Activated effector memory CD4-positive, alpha-beta T cell treated with Interleukin-2 at 50 U/mL for 16 hours (primary cell): ENCODE measurements around the gene NR0B1.

Experiments used
- DNase-seq: peaks from one replicate; pipeline ENCODE4 v3.0.0-alpha.2; 2020

NR0B1 gene

DNA sequence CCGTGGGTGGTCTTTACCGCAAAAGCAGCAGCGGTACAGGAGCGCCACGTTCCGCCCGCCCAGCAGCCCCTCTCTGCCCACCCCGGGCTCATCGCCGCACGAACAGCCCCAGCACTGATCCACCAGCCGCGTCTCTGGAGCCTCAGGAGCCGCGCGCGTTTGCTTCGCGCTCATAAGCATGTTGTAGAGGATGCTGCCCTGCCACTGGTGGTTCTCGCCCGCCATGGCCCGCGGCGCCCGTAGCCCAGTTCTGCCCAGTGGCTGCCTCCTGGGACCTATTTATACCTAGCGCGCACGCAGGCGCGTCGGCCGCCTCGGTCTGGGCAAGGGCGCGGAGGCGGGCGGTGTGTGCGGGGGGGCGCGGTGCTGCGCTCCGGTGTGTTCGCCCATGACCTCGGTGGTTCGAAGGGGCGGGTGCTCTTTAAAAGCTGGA, at the start of gene NR0B1:
NR0B1 (minus strand) TSS at position 252 of the 433 bp plus-strand sequence; CDS start at position 225, 27 bp downstream.
- no peak for DNase-seq

GRCh38 chrX:30349946-30350345, 40.8 kb upstream of the NR0B1 start:
- DNase-seq: no peak

DNA sequence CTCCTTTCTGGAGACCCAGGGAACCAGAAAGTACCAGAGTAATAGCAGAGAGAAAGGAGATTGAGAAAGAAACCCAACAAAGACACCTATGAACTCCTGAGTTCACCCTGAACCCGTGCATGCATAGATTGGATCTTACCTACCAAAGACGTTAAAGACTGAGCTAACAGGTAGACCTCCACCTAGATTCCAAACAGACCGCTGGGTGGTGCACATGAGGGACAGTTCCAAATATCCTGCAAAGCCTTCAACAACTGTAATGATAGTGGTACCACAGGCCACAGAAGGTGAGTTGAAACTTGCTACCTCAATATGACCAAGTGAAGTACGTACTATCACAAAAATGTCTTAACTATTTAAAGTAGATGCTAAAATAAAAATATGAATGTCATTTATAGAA, 34.0 kb upstream of the NR0B1 start:
- DNase-seq: no peak

DNA sequence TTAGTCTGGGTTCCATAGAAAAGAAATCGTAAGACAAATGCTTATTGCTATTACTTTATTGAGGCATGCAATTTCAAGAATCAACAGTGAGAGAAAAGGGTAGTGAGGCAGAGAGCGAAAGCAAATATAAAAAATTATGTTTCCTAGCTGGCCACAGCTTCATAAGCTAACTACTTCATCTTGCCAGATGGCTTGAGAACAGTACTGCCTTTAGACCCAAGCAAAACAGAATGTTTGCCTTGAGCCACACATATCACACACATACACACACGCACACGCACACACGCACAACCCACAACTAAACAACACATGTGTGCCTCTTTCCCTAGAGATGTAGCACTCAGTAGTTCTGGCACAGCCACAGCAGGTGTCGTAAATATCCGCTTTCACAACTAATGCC, 31.6 kb upstream of the NR0B1 start:
- no peak for DNase-seq

GRCh38 chrX:30327762-30328161, 18.6 kb upstream of the NR0B1 start:
- DNase-seq: no peak

- no peak for DNase-seq
Observed at GRCh38 chrX:30317308-30317707, 8.1 kb upstream of the NR0B1 start.

DNA sequence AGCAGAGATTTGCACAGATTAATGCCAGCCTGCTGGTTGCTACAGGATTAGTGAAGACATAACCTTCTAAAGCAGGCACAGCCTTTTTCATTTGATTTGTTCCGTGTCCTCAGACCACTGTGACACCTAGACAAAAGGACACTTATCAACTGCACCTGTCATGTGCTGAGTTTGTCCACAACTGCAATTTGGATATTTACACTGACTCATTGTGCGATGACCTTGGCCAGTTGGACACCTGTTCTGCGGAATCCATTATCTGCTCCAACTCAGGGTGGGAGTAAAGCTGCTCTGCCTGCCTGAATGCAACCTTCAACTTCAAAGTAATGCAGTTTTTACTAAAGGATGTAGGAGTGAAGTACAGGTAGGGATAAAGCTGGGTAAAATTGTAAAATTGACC, 4.1 kb upstream of the NR0B1 start:
- no peak for DNase-seq

- no peak for DNase-seq
Observed at GRCh38 chrX:30312858-30313257, 3.7 kb upstream of the NR0B1 start.

DNA sequence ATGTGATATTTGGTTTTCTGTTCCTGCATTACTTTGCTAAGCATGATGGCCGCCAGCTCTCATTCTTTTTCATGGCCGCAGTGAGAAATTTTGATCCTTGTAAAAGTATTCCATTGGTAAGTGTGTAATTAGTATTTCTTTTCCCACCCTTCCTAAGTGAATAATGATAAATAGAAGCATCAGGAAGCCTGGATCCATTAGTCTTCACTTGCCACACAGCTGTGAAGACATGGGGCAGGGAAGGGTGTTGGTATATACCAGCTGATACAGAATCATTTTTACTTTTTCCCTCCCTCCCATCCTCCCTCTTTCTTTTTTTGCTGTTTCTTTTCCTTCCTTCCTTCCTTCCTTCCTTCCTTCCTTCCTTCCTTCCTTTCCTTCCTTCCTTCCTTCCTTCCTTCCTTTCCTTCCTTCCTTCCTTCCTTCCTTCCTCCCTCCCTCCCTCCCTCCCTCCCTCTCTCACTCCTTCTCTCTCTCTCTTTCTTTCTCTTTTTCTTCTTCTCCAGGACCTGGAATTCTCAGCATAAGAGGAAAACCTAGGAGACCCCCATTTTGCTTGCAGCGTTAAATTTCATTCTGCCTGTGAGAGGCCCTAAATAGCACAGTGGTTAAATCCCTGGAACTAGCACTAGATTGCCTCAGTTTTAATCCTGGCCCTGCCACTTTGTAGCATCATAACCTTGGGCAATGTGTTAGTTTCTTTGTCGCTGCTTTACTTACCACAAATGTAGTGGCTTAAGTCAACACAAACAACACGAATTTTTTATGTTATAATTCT, 1.4 kb upstream of the NR0B1 start:
- DNase-seq: no peak

DNA sequence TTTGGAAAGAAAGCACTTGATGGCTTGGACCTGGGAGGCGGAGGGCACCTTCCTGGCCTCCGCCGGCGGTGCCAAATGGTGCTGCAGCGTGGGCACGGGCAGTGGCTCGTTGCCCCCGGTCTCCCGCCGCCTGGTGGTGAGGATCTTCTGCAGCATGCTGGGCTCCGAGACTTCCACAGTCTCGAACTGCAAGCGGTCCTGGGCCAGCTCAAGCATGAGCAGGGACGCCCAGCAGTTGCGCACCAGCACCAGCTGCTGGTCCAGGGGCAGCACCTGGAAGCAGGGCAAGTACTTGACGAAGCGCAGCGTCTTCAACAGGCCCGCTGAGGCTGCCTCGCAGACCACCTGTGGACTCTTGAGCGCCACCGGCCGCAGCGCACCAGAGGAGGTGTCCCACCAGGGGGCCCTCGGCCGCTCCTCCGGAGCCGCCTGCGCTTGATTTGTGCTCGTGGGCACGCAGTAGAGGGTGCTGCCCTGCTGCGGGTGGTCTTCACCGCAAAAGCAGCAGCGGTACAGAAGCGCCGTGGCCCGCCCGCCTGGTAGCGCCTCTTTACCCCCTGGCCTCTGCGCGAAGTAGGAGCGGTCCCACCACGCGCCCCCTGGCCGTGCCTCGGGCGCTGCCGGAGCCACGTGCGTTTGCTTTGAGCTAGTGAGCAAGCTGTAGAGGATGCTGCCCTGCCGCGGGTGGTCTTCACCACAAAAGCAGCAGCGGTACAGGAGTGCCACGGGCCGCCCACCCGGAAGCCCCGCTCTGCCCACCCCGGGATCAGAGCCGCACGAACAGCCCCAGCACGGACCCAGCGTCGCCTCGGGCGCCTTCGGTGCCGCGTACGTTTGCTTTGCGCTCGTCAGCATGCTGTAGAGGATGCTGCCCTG, 689 bp downstream of the NR0B1 start:
- DNase-seq: no peak

- no peak for DNase-seq
Observed at GRCh38 chrX:30307466-30307865, 1.7 kb downstream of the NR0B1 start.

DNA sequence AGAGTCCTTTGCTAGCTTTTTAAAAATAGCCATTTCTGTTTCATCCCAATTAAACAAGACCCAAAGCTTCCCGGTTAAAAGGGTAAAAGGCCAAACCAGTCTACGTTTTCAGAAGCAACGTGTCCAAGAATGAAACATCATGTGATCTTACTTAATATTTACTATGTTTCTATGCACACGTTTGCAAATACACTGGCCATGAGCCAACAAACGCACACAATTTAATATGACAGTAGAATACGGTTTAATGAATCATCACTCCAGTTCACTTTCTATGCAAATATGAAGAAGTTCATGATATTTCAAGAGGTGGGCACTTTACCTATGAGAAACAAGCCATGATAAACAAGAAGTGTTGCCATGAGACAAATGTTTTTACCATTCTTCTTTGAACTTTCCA, 4.3 kb downstream of the NR0B1 start:
- DNase-seq: no peak

DNA sequence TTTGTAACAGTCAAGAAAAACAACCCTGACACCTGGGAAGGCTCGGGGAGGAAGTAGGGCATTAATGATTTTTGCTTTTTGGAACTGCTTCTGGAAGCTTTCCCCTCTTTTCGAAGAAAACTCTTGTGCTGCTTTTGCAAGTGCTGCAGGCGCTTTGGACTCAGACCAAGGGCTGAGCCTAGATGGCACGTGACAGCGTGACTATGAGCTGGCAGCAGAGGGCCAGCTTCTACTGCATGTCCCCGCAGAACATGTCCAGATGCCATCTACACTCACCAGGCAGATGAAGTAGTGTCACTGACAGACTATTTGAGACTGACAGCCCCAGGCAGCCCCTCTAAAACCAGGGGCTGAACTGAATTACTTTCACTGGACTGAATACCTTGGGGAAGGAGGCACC, 6.2 kb downstream of the NR0B1 start:
- no peak for DNase-seq

- no peak for DNase-seq
Observed at GRCh38 chrX:30301963-30302362, 7.2 kb downstream of the NR0B1 start.

DNA sequence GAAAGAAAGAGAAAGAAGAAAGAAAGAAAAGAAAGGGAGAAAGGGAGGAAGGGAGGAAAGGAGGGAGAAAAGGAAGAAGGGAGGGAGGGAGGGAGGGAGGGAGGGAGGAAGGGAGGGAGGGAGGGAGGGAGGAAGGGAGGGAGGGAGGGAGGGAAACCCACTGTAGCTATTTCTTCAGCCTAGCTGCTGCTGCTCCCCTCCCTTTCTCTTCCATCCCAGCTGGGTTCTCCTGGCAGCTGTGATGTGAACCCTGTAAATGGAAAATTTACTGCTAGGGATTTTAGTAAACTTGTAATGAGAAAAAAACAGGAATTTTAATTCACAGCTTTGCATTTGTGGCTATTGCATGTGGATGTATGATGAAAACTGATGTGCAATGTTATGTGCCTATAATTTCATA, 8.0 kb downstream of the NR0B1 start:
- DNase-seq: no peak

DNA sequence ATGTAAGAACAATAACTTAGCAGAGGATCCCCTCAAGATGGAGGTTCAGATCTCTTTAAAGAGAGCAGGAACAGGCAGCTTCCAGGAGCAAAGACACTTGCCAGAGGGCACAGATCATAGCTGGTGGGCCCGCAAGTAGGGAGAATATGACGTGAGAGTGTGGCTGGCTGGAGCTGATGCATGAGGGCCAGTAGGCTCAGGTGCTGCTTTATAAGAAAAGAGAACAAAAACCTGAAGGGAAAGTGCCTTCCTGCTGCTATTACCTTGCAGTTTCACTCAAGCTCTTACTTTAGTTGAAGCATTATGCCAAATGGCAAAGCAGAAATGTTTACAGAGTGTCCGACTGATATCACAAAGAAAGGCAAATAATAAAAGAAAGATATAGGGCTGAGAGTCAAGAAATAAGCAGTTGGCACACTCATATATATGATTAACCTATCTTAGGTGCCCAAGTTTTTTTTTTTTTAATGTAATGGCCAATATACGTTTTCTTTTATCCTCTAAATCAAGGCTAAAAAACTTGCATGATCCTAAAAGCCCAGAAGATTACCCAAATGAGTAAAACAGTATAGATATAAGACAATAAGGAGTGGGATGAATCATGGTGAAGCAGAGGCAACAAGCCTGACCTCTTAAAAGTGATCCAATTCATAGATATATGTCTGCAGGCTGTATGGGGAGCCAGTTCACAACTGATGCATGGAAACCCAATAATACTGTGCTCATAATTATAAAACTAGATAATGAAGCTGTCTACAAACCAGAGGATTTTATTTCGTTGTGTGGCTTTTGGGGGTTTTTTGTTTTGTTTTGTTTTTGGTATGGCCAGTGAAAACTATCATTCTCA, 12.6 kb downstream of the NR0B1 start:
- DNase-seq: no peak

GRCh38 chrX:30283456-30284200, 25.6 kb downstream of the NR0B1 start:
- no peak for DNase-seq

DNA sequence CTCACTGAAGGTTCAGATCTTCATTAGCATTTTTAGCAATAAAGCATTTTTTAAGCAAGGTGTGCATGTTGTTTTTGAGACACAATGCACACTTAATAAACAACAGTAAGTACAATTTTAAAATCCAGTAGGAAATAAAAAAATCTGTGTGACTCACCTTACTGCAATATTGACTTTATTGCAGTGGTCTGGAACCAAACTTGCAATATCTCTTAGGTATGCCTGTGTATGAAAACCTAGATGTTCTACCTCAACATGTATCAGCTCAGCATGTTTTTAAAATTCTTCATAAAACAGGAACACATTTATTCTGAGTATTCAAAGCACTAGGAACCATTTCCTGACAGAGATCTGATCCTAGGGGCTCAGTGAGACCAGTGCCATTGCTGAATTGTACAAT, 26.7 kb downstream of the NR0B1 start:
- DNase-seq: no peak

DNA sequence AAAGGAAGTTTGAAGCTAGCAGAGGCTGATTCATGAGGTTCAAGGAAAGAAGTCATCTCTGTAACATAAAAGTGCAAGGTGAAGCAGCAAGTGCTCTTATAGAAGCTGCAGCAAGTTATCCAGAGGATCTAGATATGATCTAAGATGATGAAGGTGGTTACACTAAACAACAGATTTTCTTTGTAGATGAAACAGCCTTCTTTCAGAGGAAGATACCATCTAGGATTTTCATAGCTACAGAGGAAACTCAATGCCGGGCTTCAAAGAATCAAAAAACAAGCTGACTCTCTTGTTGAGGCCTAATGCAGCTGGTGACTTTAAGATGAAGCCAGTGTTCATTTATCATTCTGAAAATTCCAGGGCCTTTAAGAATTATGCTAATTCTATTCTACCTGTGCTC, 28.8 kb downstream of the NR0B1 start:
- DNase-seq: no peak

DNA sequence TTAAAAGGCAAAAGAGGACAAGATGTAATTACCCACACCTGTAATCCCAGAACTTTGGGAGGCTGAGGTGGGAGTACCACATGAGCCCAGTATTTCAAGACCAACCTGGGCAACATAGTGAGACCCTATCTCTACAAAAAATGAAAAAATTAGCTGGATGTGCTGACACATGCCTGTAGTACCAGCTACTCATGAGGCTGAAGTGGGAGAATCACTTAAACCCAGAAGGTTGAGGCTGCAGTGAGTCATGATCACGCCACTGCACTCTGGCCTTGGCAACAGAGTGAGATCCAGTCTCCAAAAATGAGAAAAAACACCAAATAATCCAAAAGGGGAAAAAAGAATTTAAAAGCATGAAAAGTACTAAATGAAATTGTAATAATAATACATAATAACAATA, 30.8 kb downstream of the NR0B1 start:
- no peak for DNase-seq

DNA sequence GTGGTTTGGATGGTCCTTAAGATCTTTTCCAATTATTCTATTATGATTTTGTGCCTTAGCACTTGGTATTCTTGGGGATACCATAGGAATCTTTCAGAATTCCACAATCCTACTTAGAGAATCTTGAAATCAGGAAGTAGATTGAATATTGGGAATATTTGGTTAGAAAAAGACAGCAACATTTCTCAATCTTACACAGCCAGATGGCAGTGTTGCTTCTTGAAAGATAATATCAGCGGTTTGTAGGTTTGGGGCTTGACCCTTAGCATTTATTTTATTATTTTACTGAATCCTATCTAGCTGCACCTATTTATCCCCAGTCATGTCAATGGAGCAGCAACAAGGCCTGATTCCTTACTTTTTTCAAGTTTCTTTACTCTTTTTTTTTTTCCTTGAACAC, 33.7 kb downstream of the NR0B1 start:
- DNase-seq: no peak

DNA sequence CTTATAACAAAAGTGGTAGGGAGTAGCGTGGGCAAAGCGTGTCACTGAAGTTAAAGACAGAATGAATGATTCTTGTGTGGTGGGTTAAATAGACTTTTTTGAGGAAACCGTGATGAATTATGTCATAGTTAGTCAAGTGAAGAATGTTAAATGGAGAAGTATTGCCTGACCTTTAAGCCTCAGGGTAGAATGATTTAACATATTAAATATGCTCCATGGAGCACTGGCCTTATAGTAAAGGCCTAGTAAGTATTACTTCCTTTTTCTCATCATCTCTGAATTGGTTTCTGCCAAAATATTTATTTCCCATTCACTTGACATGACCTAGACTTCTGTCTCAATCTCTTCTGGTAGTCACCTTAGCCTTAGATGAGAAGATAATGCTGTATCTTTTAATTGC, 38.6 kb downstream of the NR0B1 start:
- DNase-seq: no peak

- DNase-seq: no peak
Observed at GRCh38 chrX:30262763-30263162, 46.4 kb downstream of the NR0B1 start.
